K562 (cell line): ENCODE measurements around the gene STK32C. TPM values are rescaled to one million over a fixed set of nuclear protein-coding genes. Genes with fewer than 3 reads are reported as not detected.

Experiments used
- ATAC-seq: fragments of 200-7000 bp; cut with Tn5 transposase; 3 replicates; pipeline ENCODE4 v1.9.1; 2020; ENCODE audit warnings: moderate library complexity
- BruUV-seq: library from RNA; stranded (reverse); fragments of 400-500 nt; replicated peaks from 2 replicates; lab custom pipeline; 2021; lab: Mats Ljungman, UMichigan
- CTCF ChIA-PET: fragments of 300-600 bp; formaldehyde crosslinking; extraction: SDS; loops from one replicate; lab custom pipeline; 2021; ENCODE audit warnings: low intra/inter-chr PET ratio; lab: Yijun Ruan, JAX
- POLR2A ChIA-PET: fragments of 300-600, 350-650 bp; sonication (Branson Sonifier 250); formaldehyde crosslinking; extraction: SDS; loops from one replicate; lab custom pipeline; 2021; ENCODE audit warnings: antibody characterized with exemption, inconsistent platforms; lab: Yijun Ruan, JAX
- DNase-seq, 4 experiments: peaks; one replicate each; pipeline versions ENCODE4 v3.0.0 to v3.0.0-alpha.2; 2011 to 2018; ENCODE audit warnings: low spot score in 3 of 4, mixed read lengths in 3 of 4; ENCODE audit errors: extremely low read depth in 1 of 4
- FAIRE-seq: peaks from 2 replicates; lab custom pipeline; 2011; peaks lifted over from hg19 to GRCh38; lab: Jason Lieb, UNC
- H2AFZ ChIP-seq: 2 replicates; pipeline ENCODE4 v1.6.0; 2011; ENCODE audit warnings: low read depth, low read length, control low read depth, inconsistent platforms
- H3K27ac ChIP-seq: fragments of 200-600 bp; 3 replicates; pipeline ENCODE4 v1.8.0; 2011; ENCODE audit warnings: low read depth, mild to moderate bottlenecking, control low read depth, inconsistent platforms, low read length, moderate library complexity, mixed read lengths; ENCODE audit errors: extremely low read depth
- H3K27me3 ChIP-seq, 2 experiments: fragments of 300-600 bp in 1 of 2; 2 replicates in 1 of 2; 3 replicates in 1 of 2; pipeline versions ENCODE4 v1.6.0 to v1.8.0; 2011; ENCODE audit warnings: inconsistent platforms in 2 of 2, low read length in 2 of 2, mild to moderate bottlenecking in 1 of 2, mixed read lengths in 1 of 2, moderate library complexity in 1 of 2; ENCODE audit not compliant: control insufficient read depth in 2 of 2, insufficient read depth in 2 of 2
- H3K36me3 ChIP-seq: fragments of 300-600 bp; 3 replicates; pipeline ENCODE4 v1.8.0; 2011; ENCODE audit warnings: mild to moderate bottlenecking, low read length, inconsistent platforms; ENCODE audit not compliant: control insufficient read depth, insufficient read depth
- H3K4me1 ChIP-seq, 2 experiments: fragments of 200-600 bp in 1 of 2; replicated peaks in 1 of 2; 2 replicates in 1 of 2; 3 replicates in 1 of 2; pipeline versions ENCODE4 v1.5.1 to v1.8.0; 2011; ENCODE audit warnings: inconsistent platforms in 2 of 2, low read length in 2 of 2, mild to moderate bottlenecking in 1 of 2, mixed read lengths in 1 of 2, moderate library complexity in 1 of 2; ENCODE audit not compliant: control insufficient read depth in 2 of 2, insufficient read depth in 2 of 2
- H3K4me2 ChIP-seq: 2 replicates; pipeline ENCODE4 v1.6.1; 2011; ENCODE audit warnings: low read length, control low read depth, inconsistent platforms, mixed read lengths; ENCODE audit not compliant: insufficient read depth
- H3K4me3 ChIP-seq: fragments of 200-600 bp; sonication (generic), shearing (Covaris generic); 2 replicates; pipeline ENCODE4 v1.5.1; 2016; ENCODE audit warnings: control low read depth, inconsistent platforms
- H3K79me2 ChIP-seq: fragments of 200-600 bp; 3 replicates; pipeline ENCODE4 v1.8.0; 2011; ENCODE audit warnings: low read length, inconsistent platforms; ENCODE audit not compliant: control insufficient read depth, insufficient read depth
- H3K9ac ChIP-seq, 2 experiments: 2 replicates each; pipeline versions ENCODE4 v1.6.0 to v1.6.1; 2011; ENCODE audit warnings: low read depth in 2 of 2, low read length in 2 of 2, control low read depth in 1 of 2, inconsistent platforms in 1 of 2, mild to moderate bottlenecking in 1 of 2, mixed read lengths in 1 of 2; ENCODE audit not compliant: insufficient read depth in 1 of 2
- H3K9me1 ChIP-seq: one replicate; pipeline ENCODE4 v1.6.0; 2011; ENCODE audit warnings: inconsistent platforms, mild to moderate bottlenecking, low read length, moderate library complexity; ENCODE audit not compliant: control insufficient read depth, insufficient read depth
- H3K9me3 ChIP-seq: replicated peaks from 2 replicates; pipeline ENCODE4 v1.5.1; 2011; ENCODE audit warnings: low read depth, low read length, inconsistent platforms; ENCODE audit not compliant: control insufficient read depth, insufficient read depth
- H4K20me1 ChIP-seq: replicated peaks from 2 replicates; pipeline ENCODE4 v1.6.1; 2011; ENCODE audit warnings: low read length, inconsistent platforms, mixed read lengths; ENCODE audit not compliant: control insufficient read depth, insufficient read depth
- BACH1 ChIP-seq: fragments of 200-800 bp; sonication (Bioruptor generic); IDR thresholded peaks from 2 replicates; pipeline ENCODE4 v1.6.1; 2016; ENCODE audit warnings: missing genetic modification characterization, missing compliant biosample characterization
- CBX3 ChIP-seq, 2 experiments: IDR thresholded peaks; 1 replicate in 1 of 2; 2 replicates in 1 of 2; pipeline ENCODE4 v1.6.1; 2012; ENCODE audit warnings: inconsistent platforms in 2 of 2, low read length in 2 of 2, borderline replicate concordance in 1 of 2, control low read depth in 1 of 2
- HLTF ChIP-seq: fragments of 450-650 bp; IDR thresholded peaks from 2 replicates; pipeline ENCODE4 v1.6.1; 2016
- JUNB ChIP-seq: fragments of 450-650 bp; formaldehyde crosslinking; conservative IDR thresholded peaks from 2 replicates; pipeline ENCODE4 v1.4.0; 2020; ENCODE audit warnings: mild to moderate bottlenecking
- SMARCB1 ChIP-seq: IDR thresholded peaks from 2 replicates; pipeline ENCODE4 v1.6.1; 2011; ENCODE audit warnings: improper control_type of control experiment, low read depth; ENCODE audit not compliant: insufficient read length
- SMARCE1 ChIP-seq: fragments of 450-650 bp; IDR thresholded peaks from 2 replicates; pipeline ENCODE4 v1.7.1; 2016; ENCODE audit warnings: mild to moderate bottlenecking
- SNRNP70 ChIP-seq: fragments of 200-400 bp; formaldehyde crosslinking; optimal IDR thresholded peaks from 2 replicates; pipeline ENCODE3; 2017; ENCODE audit warnings: low read depth, low read length
- SRF ChIP-seq, 2 experiments: fragments of 250-450, 450-650 bp in 1 of 2; sonication (Bioruptor Pico) in 1 of 2; sonication (generic) in 1 of 2; formaldehyde crosslinking; IDR thresholded peaks; 2 replicates each; pipeline versions ENCODE4 v1.5.0 to v1.5.1; 2020 to 2022; ENCODE audit warnings: mild to moderate bottlenecking in 1 of 2, missing genetic modification reagents in 1 of 2
- TCF7L2 ChIP-seq: fragments of 150-350 bp; IDR thresholded peaks from 2 replicates; pipeline ENCODE4 v1.6.1; 2016; ENCODE audit warnings: low read depth, mild to moderate bottlenecking, low read length, moderate library complexity
- ZBTB1 ChIP-seq: sonication (generic); formaldehyde crosslinking; IDR thresholded peaks from 2 replicates; pipeline ENCODE4 v1.8.1; 2023; ENCODE audit warnings: missing genetic modification reagents, low read depth, mild to moderate bottlenecking, borderline replicate concordance
- ZBTB17 ChIP-seq: fragments of 450-650 bp; formaldehyde crosslinking; IDR thresholded peaks from 2 replicates; pipeline ENCODE4 v1.4.0; 2020; ENCODE audit warnings: mild to moderate bottlenecking
- ZFX ChIP-seq: sonication (generic); formaldehyde crosslinking; IDR thresholded peaks from 2 replicates; pipeline ENCODE4 v1.8.0; 2022; ENCODE audit warnings: mild to moderate bottlenecking, missing genetic modification reagents, moderate library complexity
- ZKSCAN1 ChIP-seq: fragments of 150-350 bp; IDR thresholded peaks from 2 replicates; pipeline ENCODE4 v1.6.1; 2016; ENCODE audit warnings: low read depth, low read length
- ZKSCAN3 ChIP-seq: fragments of 250-450 bp; sonication (Bioruptor Pico); IDR thresholded peaks from 2 replicates; pipeline ENCODE4 v1.4.0; 2020
- ZNF354B ChIP-seq: fragments of 250-450 bp; sonication (Bioruptor Pico); IDR thresholded peaks from 2 replicates; pipeline ENCODE4 v1.4.0; 2020
- ZNF561 ChIP-seq: fragments of 450-650 bp; formaldehyde crosslinking; conservative IDR thresholded peaks from 2 replicates; pipeline ENCODE4 v1.4.0; 2020; ENCODE audit warnings: mild to moderate bottlenecking, moderate library complexity
- ZNF57 ChIP-seq: fragments of 450-650 bp; formaldehyde crosslinking; IDR thresholded peaks from 2 replicates; pipeline ENCODE4 v1.4.0; 2020; ENCODE audit warnings: mild to moderate bottlenecking, moderate library complexity
- ZNF717 ChIP-seq: fragments of 250-450 bp; sonication (Bioruptor Pico); IDR thresholded peaks from 2 replicates; pipeline ENCODE4 v1.5.0; 2021
- WGBS: fragments of 100-300 bp; shearing (Covaris generic); methylation state at CpG from one replicate; pipeline ENCODE4 v1.1.6; 2016; ENCODE audit warnings: low coverage, mixed read lengths; ENCODE audit not compliant: insufficient coverage; ENCODE audit errors: missing lambda C conversion rate; 5-methylcytosine and 5-hydroxymethylcytosine counted together
- in situ Hi-C: fragments of 300-500 bp; cut with MboI; formaldehyde crosslinking; loops from 4 replicates; pipeline ENCODE4 v1.15.0; 2018; ENCODE audit warnings: inconsistent platforms, mixed read lengths
- intact Hi-C: fragments of 100-400 bp; cut with micrococcal nuclease; formaldehyde crosslinking; loops from 2 replicates; pipeline ENCODE4 v1.14.2; 2022
- polyA plus RNA-seq, 8 experiments: library from polyadenylated mRNA; depleted of rRNA in 4 of 8; stranded (reverse) in 5 of 8; unstranded in 3 of 8; fragments of >200 nt; fragmentation: Nextera tagmentation in 2 of 8; fragmentation: Illumina TruSeq in 1 of 8; extraction: Ambion mirVana in 2 of 8; extraction: Trizol in 1 of 8; gene quantifications; 2 replicates each; pipeline versions ENCODE4 v1.2.1 to v1.2.3, GENCODE V29; 2011 to 2014; ENCODE audit warnings: inconsistent platforms in 1 of 8, missing spikeins in 1 of 8
- total RNA-seq, 7 experiments: library from RNA; depleted of rRNA in 6 of 7; stranded (reverse); fragments of >200 nt in 6 of 7; fragmentation: Illumina TruSeq in 2 of 7; extraction: Trizol in 2 of 7; gene quantifications; 2 replicates each; pipeline versions ENCODE4 v1.2.1 to v1.2.3, GENCODE V29; 2011 to 2021; ENCODE audit warnings: low replicate concordance in 1 of 7
- TF ChIP-seq, protein P1 (sequence below): sonication (generic); IDR thresholded peaks from 2 replicates; pipeline ENCODE4 v1.6.1; 2016

The STK32C gene
- total and polyA plus RNA-seq, 9 of the 15 experiments (the other 6 are each of a cell fraction or from before 2014, with no cell fraction given), result 1.5 to 20.9 (median 6.5) TPM

DNA sequence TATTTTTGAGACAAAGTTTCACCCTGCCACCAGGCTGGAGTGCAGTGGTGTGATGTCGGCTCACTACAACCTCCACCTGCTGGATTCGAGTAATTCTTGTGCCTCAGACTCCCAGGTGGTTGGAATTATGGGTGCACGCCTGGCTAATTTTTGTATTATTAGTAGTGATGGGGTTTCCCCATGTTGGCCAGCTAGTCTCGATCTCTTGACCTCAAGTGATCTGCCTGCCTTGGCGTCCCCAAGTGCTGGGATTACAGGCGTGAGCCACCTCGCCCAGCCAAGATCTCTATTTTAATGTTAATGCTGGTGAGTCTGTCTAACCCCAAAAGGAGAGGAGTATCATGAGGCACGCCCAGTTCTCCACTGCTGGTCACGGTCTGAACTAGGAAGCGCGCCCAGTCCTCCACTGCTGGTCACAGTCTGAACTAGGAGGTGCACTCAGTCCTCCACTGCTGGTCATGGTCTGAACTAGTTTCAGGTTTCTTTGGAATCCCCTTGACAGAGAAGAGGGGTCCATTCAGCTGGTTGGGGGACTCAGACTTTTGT lies 18.7 kb upstream of the STK32C start:
- no peak for TF ChIP-seq SRF (CRISPR knock-in tag; IDR thresholded peaks at IDR 0.05)
- no peak for TF ChIP-seq ZBTB17
- TF ChIP-seq, protein P1, sequence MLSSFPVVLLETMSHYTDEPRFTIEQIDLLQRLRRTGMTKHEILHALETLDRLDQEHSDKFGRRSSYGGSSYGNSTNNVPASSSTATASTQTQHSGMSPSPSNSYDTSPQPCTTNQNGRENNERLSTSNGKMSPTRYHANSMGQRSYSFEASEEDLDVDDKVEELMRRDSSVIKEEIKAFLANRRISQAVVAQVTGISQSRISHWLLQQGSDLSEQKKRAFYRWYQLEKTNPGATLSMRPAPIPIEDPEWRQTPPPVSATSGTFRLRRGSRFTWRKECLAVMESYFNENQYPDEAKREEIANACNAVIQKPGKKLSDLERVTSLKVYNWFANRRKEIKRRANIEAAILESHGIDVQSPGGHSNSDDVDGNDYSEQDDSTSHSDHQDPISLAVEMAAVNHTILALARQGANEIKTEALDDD, result peak; percentile 84
- Histone ChIP-seq H3K36me3 (peaks cover 44% of the 10 kb centered on the region; the same call in 2 of the 3 replicates), H3K4me2 (no peak overlapping the region), H3K79me2 (peaks cover 59% of the 10 kb centered on the region), H3K4me3 (no peak overlapping the region), H3K27me3 (no peaks in the 10 kb centered on the region), H3K9me3 (no peaks in the 10 kb centered on the region), H3K4me1 (peaks cover 18 to 24% of the 10 kb centered on the region in 2 experiments; a peak in 3 of 5 replicates), H3K9me1 (peaks cover 5% of the 10 kb centered on the region), H3K27ac (no peak overlapping the region), H4K20me1 (peaks cover 13% of the 10 kb centered on the region), H3K9ac (no peak overlapping the region), H2AFZ (no peak overlapping the region)
- intact Hi-C loops (no loop called here), in situ Hi-C loops (no loop called here)
- 81% methylated on average over 10 of the region's 11 CpGs for WGBS
- FAIRE-seq (no peak), DNase-seq (no peak), ATAC-seq (no peak)
- POLR2A ChIA-PET, result interaction anchor here (0.8 kb wide), 1 partner anchor 13 kb away, joined by 3 read pairs; no protein-coding TSS in a partner anchor
- CTCF ChIA-PET, result no interaction called here
- no TSS peak for BruUV-seq

DNA sequence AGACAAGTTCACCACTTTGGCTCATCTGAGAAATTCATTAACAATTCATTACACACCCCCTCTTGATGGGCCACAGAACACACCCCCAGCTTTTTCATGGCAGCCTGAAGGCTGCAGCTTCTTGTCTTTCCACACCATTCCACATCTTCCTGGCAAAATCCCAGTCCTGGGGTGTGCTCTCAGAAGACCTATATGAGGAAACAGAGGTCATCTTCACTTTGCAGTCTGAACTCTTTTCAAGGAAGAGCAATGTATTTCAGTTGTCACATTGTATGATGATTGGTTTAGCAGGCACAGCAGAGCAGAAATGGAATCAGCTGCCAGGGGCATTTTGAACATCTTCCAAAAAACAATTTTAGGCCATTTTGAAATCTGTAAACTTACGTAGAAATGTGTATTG lies 16.4 kb upstream of the STK32C start:
- 94% methylated on average over 1 of the region's 1 CpG for WGBS
- ChIA-PET POLR2A (interaction anchor here (0.6 kb wide), 1 partner anchor 57 kb away, joined by 4 read pairs; no protein-coding TSS in a partner anchor), CTCF (no interaction called here)
- no TSS peak for BruUV-seq
- no peak overlapping the region for H3K27ac ChIP-seq
- peaks cover 36% of the 10 kb centered on the region for H3K79me2 ChIP-seq
- peaks cover 13% of the 10 kb centered on the region for H4K20me1 ChIP-seq
- in situ Hi-C loops (no loop called here), intact Hi-C loops (no loop called here)
- FAIRE-seq (no peak), DNase-seq (no peak), ATAC-seq (no peak)
- H3K9me1 ChIP-seq, result peaks cover 13% of the 10 kb centered on the region
- H3K4me3 ChIP-seq, result no peak overlapping the region
- no peak overlapping the region for H2AFZ ChIP-seq
- H3K36me3 ChIP-seq, result peaks cover 44% of the 10 kb centered on the region; the same call in 2 of the 3 replicates
- H3K9ac ChIP-seq, result no peak overlapping the region
- no peak overlapping the region for H3K4me2 ChIP-seq
- H3K9me3 ChIP-seq, result no peaks in the 10 kb centered on the region
- peaks cover 28 to 44% of the 10 kb centered on the region in 2 experiments; a peak in 4 of 5 replicates for H3K4me1 ChIP-seq
- no peaks in the 10 kb centered on the region for H3K27me3 ChIP-seq
- TF ChIP-seq JUNB (CRISPR knock-in tag), result no peak
- no peak for TF ChIP-seq ZNF57 (CRISPR knock-in tag)
- TF ChIP-seq ZNF561 (CRISPR knock-in tag), result no peak
- no peak for TF ChIP-seq SMARCE1
- TF ChIP-seq HLTF, result no peak
- TF ChIP-seq CBX3 (IDR thresholded peaks at IDR 0.05; ENCODE audit: borderline replicate concordance in 1 of 2, low read length in 2 of 2), result no peak
- no peak for TF ChIP-seq SNRNP70
- no peak for TF ChIP-seq BACH1 (tag)
- TF ChIP-seq ZKSCAN3, result no peak
- no peak for TF ChIP-seq ZFX (CRISPR knock-in tag)
- TF ChIP-seq ZBTB1 (CRISPR knock-in tag), result no peak
- no peak for TF ChIP-seq SMARCB1
- TF ChIP-seq ZNF717 (CRISPR knock-in tag), result no peak
- TF ChIP-seq ZNF354B (CRISPR knock-in tag), result no peak
- no peak for TF ChIP-seq TCF7L2
- TF ChIP-seq ZKSCAN1, result no peak
